IMR-90 (cell line): ENCODE results near the gene LIN28A. TPM values are rescaled to one million over a fixed set of nuclear protein-coding genes. Genes with fewer than 3 reads are reported as not detected.

Experiments used
- ATAC-seq: fragments of 200-7000 bp; cut with Tn5 transposase; 2 replicates; pipeline ENCODE4 v1.9.1; 2020; ENCODE audit warnings: low read depth, mild to moderate bottlenecking, moderate library complexity
- BruUV-seq: library from RNA; stranded (reverse); fragments of 400-500 nt; replicated peaks from 2 replicates; lab custom pipeline; 2021; lab: Mats Ljungman, UMichigan
- CTCF ChIA-PET: fragments of 300-600 bp; formaldehyde crosslinking; extraction: SDS; loops from one replicate; lab custom pipeline; 2021; ENCODE audit warnings: antibody characterized with exemption; lab: Yijun Ruan, JAX
- POLR2A ChIA-PET: fragments of 300-600 bp; sonication (Branson Sonifier 250); formaldehyde crosslinking; loops from one replicate; lab custom pipeline; 2022; ENCODE audit warnings: antibody characterized with exemption; ENCODE audit not compliant: unreplicated experiment; lab: Charles Lee
- DNase-seq: peaks from one replicate; pipeline ENCODE4 v3.0.0; 2013
- H2AFZ ChIP-seq: replicated peaks from 2 replicates; pipeline ENCODE3; 2013; ENCODE audit warnings: low read length, mild to moderate bottlenecking; ENCODE audit not compliant: poor library complexity
- H2AK5ac ChIP-seq: 2 replicates; pipeline ENCODE4 v1.6.1; 2013; ENCODE audit warnings: low read depth, low read length, inconsistent platforms
- H2AK9ac ChIP-seq: replicated peaks from 2 replicates; pipeline ENCODE3; 2013; ENCODE audit warnings: mild to moderate bottlenecking, low read depth, low read length, moderate library complexity; ENCODE audit not compliant: poor library complexity
- H2BK120ac ChIP-seq: 2 replicates; pipeline ENCODE4 v1.6.1; 2013; ENCODE audit warnings: low read depth, low read length, inconsistent platforms
- H2BK15ac ChIP-seq: 3 replicates; pipeline ENCODE4 v1.6.1; 2013; ENCODE audit warnings: low read depth, low read length, inconsistent platforms
- H2BK20ac ChIP-seq: 2 replicates; pipeline ENCODE4 v1.6.1; 2013; ENCODE audit warnings: low read depth, mild to moderate bottlenecking, inconsistent platforms, low read length, moderate library complexity
- H2BK5ac ChIP-seq: 2 replicates; pipeline ENCODE4 v1.6.1; 2013; ENCODE audit warnings: mild to moderate bottlenecking, low read depth, low read length, inconsistent platforms; ENCODE audit not compliant: poor library complexity, severe bottlenecking
- H3K14ac ChIP-seq: replicated peaks from 2 replicates; pipeline ENCODE4 v1.6.1; 2013; ENCODE audit warnings: low read depth, low read length, inconsistent platforms
- H3K18ac ChIP-seq: 2 replicates; pipeline ENCODE4 v1.6.1; 2013; ENCODE audit warnings: low read depth, low read length, control low read depth
- H3K23ac ChIP-seq: 2 replicates; pipeline ENCODE4 v1.6.1; 2013; ENCODE audit warnings: low read depth, low read length, inconsistent platforms
- H3K27ac ChIP-seq: 2 replicates; pipeline ENCODE4 v1.5.1; 2013; ENCODE audit warnings: mild to moderate bottlenecking, control low read depth, low read length; ENCODE audit not compliant: insufficient read depth
- H3K27me3 ChIP-seq: 2 replicates; pipeline ENCODE4 v1.6.1; 2013; ENCODE audit warnings: low read length; ENCODE audit not compliant: control insufficient read depth, insufficient read depth
- H3K36me3 ChIP-seq: 2 replicates; pipeline ENCODE4 v1.6.1; 2013; ENCODE audit warnings: low read length, mixed read lengths; ENCODE audit not compliant: control insufficient read depth, insufficient read depth
- H3K4ac ChIP-seq: 2 replicates; pipeline ENCODE4 v1.6.1; 2013; ENCODE audit warnings: low read depth, low read length, inconsistent platforms
- H3K4me1 ChIP-seq: 2 replicates; pipeline ENCODE4 v1.6.1; 2013; ENCODE audit warnings: low read length, mixed read lengths; ENCODE audit not compliant: control insufficient read depth, insufficient read depth
- H3K4me2 ChIP-seq: 2 replicates; pipeline ENCODE4 v1.6.1; 2013; ENCODE audit warnings: low read depth, mild to moderate bottlenecking, control low read depth, low read length, moderate library complexity
- H3K4me3 ChIP-seq: 2 replicates; pipeline ENCODE4 v1.5.1; 2013; ENCODE audit warnings: low read depth, mild to moderate bottlenecking, control low read depth, low read length, moderate library complexity; ENCODE audit not compliant: insufficient read depth
- H3K56ac ChIP-seq: 2 replicates; pipeline ENCODE4 v1.6.1; 2013; ENCODE audit warnings: low read length, inconsistent platforms; ENCODE audit not compliant: insufficient read depth; ENCODE audit errors: extremely low read depth
- H3K79me1 ChIP-seq, 2 experiments: 2 replicates each; pipeline ENCODE4 v1.6.1; 2013; ENCODE audit warnings: low read length in 2 of 2, inconsistent platforms in 1 of 2, low read depth in 1 of 2
- H3K9ac ChIP-seq: 2 replicates; pipeline ENCODE4 v1.6.1; 2013; ENCODE audit warnings: low read depth, low read length, control low read depth
- H3K9me1 ChIP-seq: 2 replicates; pipeline ENCODE4 v1.6.1; 2013; ENCODE audit warnings: low read length, inconsistent platforms; ENCODE audit not compliant: insufficient read depth
- H3K9me3 ChIP-seq: 2 replicates; pipeline ENCODE4 v1.6.1; 2013; ENCODE audit warnings: low read length; ENCODE audit not compliant: control insufficient read depth, insufficient read depth
- H4K20me1 ChIP-seq: 2 replicates; pipeline ENCODE4 v1.6.1; 2013; ENCODE audit warnings: low read length, inconsistent platforms; ENCODE audit not compliant: insufficient read depth
- H4K5ac ChIP-seq: 2 replicates; pipeline ENCODE4 v1.6.1; 2013; ENCODE audit warnings: mild to moderate bottlenecking, low read depth, low read length, control low read depth
- H4K8ac ChIP-seq, 2 experiments: 2 replicates each; pipeline ENCODE4 v1.6.1; 2013; ENCODE audit warnings: low read depth in 2 of 2, low read length in 2 of 2, control low read depth in 1 of 2, inconsistent platforms in 1 of 2
- H4K91ac ChIP-seq: 2 replicates; pipeline ENCODE4 v1.6.1; 2013; ENCODE audit warnings: low read depth, low read length, inconsistent platforms; ENCODE audit not compliant: insufficient read depth
- BHLHE40 ChIP-seq: fragments of 150-350 bp; IDR thresholded peaks from 2 replicates; pipeline ENCODE4 v1.6.1; 2016; ENCODE audit warnings: mild to moderate bottlenecking, low read depth, low read length
- CEBPB ChIP-seq: IDR thresholded peaks from 2 replicates; pipeline ENCODE4 v1.6.1; 2012; ENCODE audit warnings: low read depth, low read length, improper control_type of control experiment
- CHD1 ChIP-seq: IDR thresholded peaks from 2 replicates; pipeline ENCODE4 v1.6.1; 2012; ENCODE audit warnings: low read depth, low read length, improper control_type of control experiment
- FOS ChIP-seq: fragments of 150-350 bp; IDR thresholded peaks from 2 replicates; pipeline ENCODE4 v1.6.1; 2016; ENCODE audit warnings: low read depth, low read length
- MAFK ChIP-seq: IDR thresholded peaks from 2 replicates; pipeline ENCODE4 v1.6.1; 2012; ENCODE audit warnings: low read depth, low read length, improper control_type of control experiment
- MAZ ChIP-seq: IDR thresholded peaks from 2 replicates; pipeline ENCODE4 v1.6.1; 2012; ENCODE audit warnings: low read depth, mild to moderate bottlenecking, low read length, improper control_type of control experiment, moderate library complexity, borderline replicate concordance
- MXI1 ChIP-seq: IDR thresholded peaks from 2 replicates; pipeline ENCODE4 v1.6.1; 2012; ENCODE audit warnings: low read depth, mild to moderate bottlenecking, low read length, moderate library complexity, borderline replicate concordance
- NFE2L2 ChIP-seq: fragments of 150-350 bp; IDR thresholded peaks from 2 replicates; pipeline ENCODE4 v1.6.1; 2016; ENCODE audit warnings: low read depth, mild to moderate bottlenecking, low read length
- POLR2A ChIP-seq: IDR thresholded peaks from 2 replicates; pipeline ENCODE4 v1.6.1; 2012; ENCODE audit warnings: mild to moderate bottlenecking, low read depth, low read length
- RAD21 ChIP-seq: IDR thresholded peaks from 2 replicates; pipeline ENCODE4 v1.6.1; 2012; ENCODE audit warnings: low read length, improper control_type of control experiment
- RCOR1 ChIP-seq: IDR thresholded peaks from 2 replicates; pipeline ENCODE4 v1.6.1; 2012; ENCODE audit warnings: mild to moderate bottlenecking, low read length, improper control_type of control experiment; ENCODE audit not compliant: insufficient replicate concordance
- RFX5 ChIP-seq: IDR thresholded peaks from 2 replicates; pipeline ENCODE4 v1.8.0; 2012; ENCODE audit warnings: low read depth, mild to moderate bottlenecking, low read length, moderate library complexity
- SMC3 ChIP-seq: fragments of 150-350 bp; IDR thresholded peaks from 2 replicates; pipeline ENCODE4 v1.6.1; 2016; ENCODE audit warnings: low read depth, mild to moderate bottlenecking, antibody characterized with exemption, low read length, moderate library complexity
- WGBS, 2 experiments: methylation state at CpG; one replicate each; pipeline versions ENCODE4 v1.1.5 to v1.1.7; 2013; ENCODE audit warnings: missing lambda C conversion rate in 2 of 2; ENCODE audit not compliant: insufficient read length in 1 of 2; ENCODE audit errors: extremely low coverage in 2 of 2; 5-methylcytosine and 5-hydroxymethylcytosine counted together
- dilution Hi-C: fragments of 300-500 bp; cut with HindIII; formaldehyde crosslinking; loops from one replicate; pipeline ENCODE4 v1.14.3; 2018; ENCODE audit warnings: low sequenced_read_pairs; ENCODE audit not compliant: unreplicated experiment
- in situ Hi-C: fragments of 300-500 bp; cut with MboI; formaldehyde crosslinking; loops from 3 replicates; pipeline ENCODE4 v1.14.3; 2019; ENCODE audit warnings: low sequenced_read_pairs, inconsistent platforms, mixed read lengths
- intact Hi-C: fragments of 100-400 bp; cut with micrococcal nuclease; formaldehyde crosslinking; loops from 2 replicates; pipeline ENCODE4 v1.10.0; 2022
- polyA plus RNA-seq, 3 experiments: library from polyadenylated mRNA; depleted of rRNA; stranded (reverse); fragments of >200 nt; gene quantifications; 2 replicates each; pipeline ENCODE4 v1.2.3, GENCODE V29; 2012; ENCODE audit warnings: low replicate concordance in 1 of 3
- total RNA-seq: library from RNA; depleted of rRNA; stranded (reverse); fragments of >200 nt; gene quantifications from 2 replicates; pipeline ENCODE4 v1.2.3, GENCODE V29; 2012
- TF ChIP-seq, protein P1 (sequence below): fragments of 150-350 bp; IDR thresholded peaks from 2 replicates; pipeline ENCODE4 v1.6.1; 2016; ENCODE audit warnings: low read depth, mild to moderate bottlenecking, low read length, moderate library complexity, borderline replicate concordance
- TF ChIP-seq, protein P2 (sequence below): fragments of 150-350 bp; IDR thresholded peaks from 2 replicates; pipeline ENCODE4 v1.6.1; 2017; ENCODE audit warnings: mild to moderate bottlenecking, antibody characterized with exemption, low read length, low read depth
- TF ChIP-seq, protein P3 (sequence below): conservative IDR thresholded peaks from 2 replicates; pipeline ENCODE4 v1.5.1; 2012; ENCODE audit warnings: mild to moderate bottlenecking, low read depth, low read length, improper control_type of control experiment

The LIN28A gene
- total and polyA plus RNA-seq, 2 of the 4 experiments (the other 2 are of a cell fraction): not detected

DNA sequence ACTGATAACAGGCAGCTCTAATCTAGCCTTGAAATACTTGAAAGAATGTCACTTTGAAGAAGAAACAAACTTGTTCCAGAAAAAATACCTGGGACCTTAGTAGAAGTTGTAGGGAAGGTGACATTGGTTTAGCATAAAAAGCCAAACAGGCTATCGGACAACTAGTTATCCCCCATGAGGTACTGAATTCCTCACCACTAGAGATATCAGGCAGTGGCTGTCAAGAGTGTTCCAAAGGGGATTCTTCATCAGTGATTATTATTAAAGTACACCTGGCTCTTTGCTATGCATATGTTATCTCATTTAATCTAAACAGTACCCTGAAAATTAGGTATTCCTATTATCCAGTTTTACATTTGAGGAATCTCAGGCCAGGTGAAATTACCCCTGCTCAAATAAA lies 48.5 kb downstream of the LIN28A start:
- no peak overlapping the region for H4K91ac ChIP-seq
- no peak overlapping the region for H2BK15ac ChIP-seq
- no peak overlapping the region for H3K23ac ChIP-seq
- 0 out of 2 replicates have a peak, but pooled peaks cover 2% of the 10 kb centered on the region for H3K9me1 ChIP-seq
- no peak overlapping the region for H2AK9ac ChIP-seq
- WGBS, 2 experiments: no CpG with 5 or more reads among the region's 1 CpG
- H3K79me1 ChIP-seq: peaks cover 0 to 3% of the 10 kb centered on the region in 2 experiments; a peak in 1 of 4 replicates
- no peaks in the 10 kb centered on the region for H3K9me3 ChIP-seq
- no peak overlapping the region for H4K8ac ChIP-seq
- no peak overlapping the region for H3K9ac ChIP-seq
- intact Hi-C loops: no loop called here
- H3K27ac ChIP-seq: no peak overlapping the region
- no peak overlapping the region for H3K18ac ChIP-seq
- H3K4me2 ChIP-seq: no peak overlapping the region
- H2BK20ac ChIP-seq: no peak overlapping the region
- H3K4me3 ChIP-seq: no peak overlapping the region
- H2BK5ac ChIP-seq: no peak overlapping the region
- H2BK120ac ChIP-seq: no peak overlapping the region
- H3K4ac ChIP-seq: no peak overlapping the region
- no peaks in the 10 kb centered on the region for H3K27me3 ChIP-seq
- TF ChIP-seq NFE2L2: no peak
- TF ChIP-seq SMC3: no peak
- TF ChIP-seq FOS: no peak
- TF ChIP-seq, protein P1, sequence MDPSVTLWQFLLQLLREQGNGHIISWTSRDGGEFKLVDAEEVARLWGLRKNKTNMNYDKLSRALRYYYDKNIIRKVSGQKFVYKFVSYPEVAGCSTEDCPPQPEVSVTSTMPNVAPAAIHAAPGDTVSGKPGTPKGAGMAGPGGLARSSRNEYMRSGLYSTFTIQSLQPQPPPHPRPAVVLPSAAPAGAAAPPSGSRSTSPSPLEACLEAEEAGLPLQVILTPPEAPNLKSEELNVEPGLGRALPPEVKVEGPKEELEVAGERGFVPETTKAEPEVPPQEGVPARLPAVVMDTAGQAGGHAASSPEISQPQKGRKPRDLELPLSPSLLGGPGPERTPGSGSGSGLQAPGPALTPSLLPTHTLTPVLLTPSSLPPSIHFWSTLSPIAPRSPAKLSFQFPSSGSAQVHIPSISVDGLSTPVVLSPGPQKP: no peak
- TF ChIP-seq MAFK: no peak
- TF ChIP-seq, protein P2, sequence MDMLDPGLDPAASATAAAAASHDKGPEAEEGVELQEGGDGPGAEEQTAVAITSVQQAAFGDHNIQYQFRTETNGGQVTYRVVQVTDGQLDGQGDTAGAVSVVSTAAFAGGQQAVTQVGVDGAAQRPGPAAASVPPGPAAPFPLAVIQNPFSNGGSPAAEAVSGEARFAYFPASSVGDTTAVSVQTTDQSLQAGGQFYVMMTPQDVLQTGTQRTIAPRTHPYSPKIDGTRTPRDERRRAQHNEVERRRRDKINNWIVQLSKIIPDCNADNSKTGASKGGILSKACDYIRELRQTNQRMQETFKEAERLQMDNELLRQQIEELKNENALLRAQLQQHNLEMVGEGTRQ: no peak
- TF ChIP-seq BHLHE40: no peak
- TF ChIP-seq RCOR1: no peak
- TF ChIP-seq POLR2A: no peak
- TF ChIP-seq, protein P3, sequence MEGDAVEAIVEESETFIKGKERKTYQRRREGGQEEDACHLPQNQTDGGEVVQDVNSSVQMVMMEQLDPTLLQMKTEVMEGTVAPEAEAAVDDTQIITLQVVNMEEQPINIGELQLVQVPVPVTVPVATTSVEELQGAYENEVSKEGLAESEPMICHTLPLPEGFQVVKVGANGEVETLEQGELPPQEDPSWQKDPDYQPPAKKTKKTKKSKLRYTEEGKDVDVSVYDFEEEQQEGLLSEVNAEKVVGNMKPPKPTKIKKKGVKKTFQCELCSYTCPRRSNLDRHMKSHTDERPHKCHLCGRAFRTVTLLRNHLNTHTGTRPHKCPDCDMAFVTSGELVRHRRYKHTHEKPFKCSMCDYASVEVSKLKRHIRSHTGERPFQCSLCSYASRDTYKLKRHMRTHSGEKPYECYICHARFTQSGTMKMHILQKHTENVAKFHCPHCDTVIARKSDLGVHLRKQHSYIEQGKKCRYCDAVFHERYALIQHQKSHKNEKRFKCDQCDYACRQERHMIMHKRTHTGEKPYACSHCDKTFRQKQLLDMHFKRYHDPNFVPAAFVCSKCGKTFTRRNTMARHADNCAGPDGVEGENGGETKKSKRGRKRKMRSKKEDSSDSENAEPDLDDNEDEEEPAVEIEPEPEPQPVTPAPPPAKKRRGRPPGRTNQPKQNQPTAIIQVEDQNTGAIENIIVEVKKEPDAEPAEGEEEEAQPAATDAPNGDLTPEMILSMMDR: no peak
- no peak for TF ChIP-seq MAZ
- TF ChIP-seq RFX5: no peak
- no peak for TF ChIP-seq CHD1
- TF ChIP-seq MXI1: no peak
- TF ChIP-seq RAD21: no peak
- TF ChIP-seq CEBPB: no peak
- H2AK5ac ChIP-seq: no peak overlapping the region
- CTCF ChIA-PET: no interaction called here
- H3K4me1 ChIP-seq: no peaks in the 10 kb centered on the region
- no peak overlapping the region for H3K14ac ChIP-seq
- no peak overlapping the region for H4K5ac ChIP-seq
- H3K56ac ChIP-seq: no peak overlapping the region
- DNase-seq (no peak), ATAC-seq (no peak)
- H3K36me3 ChIP-seq: peaks cover 32% of the 10 kb centered on the region
- no TSS peak for BruUV-seq
- dilution Hi-C loops: no loop called here
- in situ Hi-C loops: no loop called here
- H4K20me1 ChIP-seq: no peaks in the 10 kb centered on the region
- no peak overlapping the region for H2AFZ ChIP-seq
- POLR2A ChIA-PET: no interaction called here
